Vagina (tissue), 2 donors: ENCODE results near the gene KLHL29.

ENCODE experiments used
- POLR2A ChIP-seq, 2 donors: fragments of 450-650 bp; IDR thresholded peaks; one replicate each; pipeline ENCODE4 v1.6.1; 2017; ENCODE audit warnings: antibody characterized with exemption in 2 of 2, mild to moderate bottlenecking in 2 of 2, moderate library complexity in 2 of 2
- POLR2AphosphoS5 ChIP-seq, 2 donors: sonication (generic); formaldehyde crosslinking; IDR thresholded peaks; one replicate each; pipeline ENCODE4 v1.9.0; 2017; ENCODE audit warnings: antibody characterized with exemption in 2 of 2, mild to moderate bottlenecking in 2 of 2, low read depth in 1 of 2; ENCODE audit not compliant: insufficient read depth in 1 of 2
- TF ChIP-seq, protein P1 (sequence below), 3 experiments: fragments of 450-650 bp in 2 of 3; fragments of 200-600 bp in 1 of 3; sonication (generic) in 1 of 3; IDR thresholded peaks; one replicate each; pipeline ENCODE4 v1.5.1; 2017 to 2019; ENCODE audit warnings: antibody characterized with exemption in 3 of 3, mild to moderate bottlenecking in 2 of 3, moderate library complexity in 2 of 3

DNA sequence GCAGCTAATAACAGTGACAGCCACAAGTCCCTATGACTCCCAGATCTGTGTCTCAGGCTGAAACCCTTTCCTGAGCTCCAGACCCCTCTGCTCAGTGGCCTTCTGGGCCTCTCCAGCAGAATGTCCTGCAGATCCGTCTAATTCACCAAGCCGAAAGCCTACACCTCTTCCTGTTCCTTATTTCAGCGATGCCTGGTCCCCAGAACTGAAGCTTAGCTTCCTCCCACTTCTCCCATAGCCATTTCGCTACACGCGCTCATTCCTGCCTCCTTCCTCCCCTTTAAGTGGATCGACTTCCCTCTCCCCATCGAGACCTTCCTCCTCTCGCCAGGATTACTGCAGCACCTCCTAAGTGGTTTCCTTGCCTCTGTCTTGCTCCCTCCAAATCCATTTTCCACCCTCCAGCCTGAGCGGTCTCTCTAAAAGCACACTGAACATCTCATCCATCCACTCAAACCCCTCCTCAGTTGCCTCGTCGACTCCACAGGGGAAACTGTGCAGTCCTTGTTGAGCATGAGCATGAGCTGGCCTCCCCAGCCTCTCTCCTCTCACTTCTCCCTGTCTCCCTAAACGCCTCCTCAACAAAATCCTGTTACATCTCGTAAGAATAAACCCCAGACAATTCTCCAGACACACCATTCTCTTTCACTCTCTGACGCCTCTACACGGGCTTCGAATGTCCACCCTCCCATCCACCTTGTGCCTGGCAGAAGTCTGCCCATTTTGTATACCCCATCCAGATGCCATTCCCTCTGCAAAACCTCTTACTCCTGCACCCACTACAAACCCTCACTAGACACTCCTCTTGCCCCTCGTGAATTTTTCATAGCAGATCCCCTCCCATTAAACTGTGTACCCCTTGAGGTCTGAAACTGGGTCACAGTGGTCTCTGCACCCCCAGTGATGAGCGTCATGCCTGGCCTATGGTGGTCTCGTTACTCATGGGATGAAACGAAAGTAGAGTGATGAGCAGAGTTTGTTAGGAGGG lies 309.4 kb downstream of the KLHL29 start:
- no peak for TF ChIP-seq POLR2A (IDR thresholded peaks at IDR 0.05)
- TF ChIP-seq, protein P1, sequence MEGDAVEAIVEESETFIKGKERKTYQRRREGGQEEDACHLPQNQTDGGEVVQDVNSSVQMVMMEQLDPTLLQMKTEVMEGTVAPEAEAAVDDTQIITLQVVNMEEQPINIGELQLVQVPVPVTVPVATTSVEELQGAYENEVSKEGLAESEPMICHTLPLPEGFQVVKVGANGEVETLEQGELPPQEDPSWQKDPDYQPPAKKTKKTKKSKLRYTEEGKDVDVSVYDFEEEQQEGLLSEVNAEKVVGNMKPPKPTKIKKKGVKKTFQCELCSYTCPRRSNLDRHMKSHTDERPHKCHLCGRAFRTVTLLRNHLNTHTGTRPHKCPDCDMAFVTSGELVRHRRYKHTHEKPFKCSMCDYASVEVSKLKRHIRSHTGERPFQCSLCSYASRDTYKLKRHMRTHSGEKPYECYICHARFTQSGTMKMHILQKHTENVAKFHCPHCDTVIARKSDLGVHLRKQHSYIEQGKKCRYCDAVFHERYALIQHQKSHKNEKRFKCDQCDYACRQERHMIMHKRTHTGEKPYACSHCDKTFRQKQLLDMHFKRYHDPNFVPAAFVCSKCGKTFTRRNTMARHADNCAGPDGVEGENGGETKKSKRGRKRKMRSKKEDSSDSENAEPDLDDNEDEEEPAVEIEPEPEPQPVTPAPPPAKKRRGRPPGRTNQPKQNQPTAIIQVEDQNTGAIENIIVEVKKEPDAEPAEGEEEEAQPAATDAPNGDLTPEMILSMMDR (IDR thresholded peaks at IDR 0.05): no peak
- TF ChIP-seq POLR2AphosphoS5 (IDR thresholded peaks at IDR 0.05; ENCODE audit: insufficient read depth in 1 of 2, low read depth in 1 of 2): no peak
